ENCODE data around the gene UGT1A5. TPM values are rescaled to one million over a fixed set of nuclear protein-coding genes. Genes with fewer than 3 reads are reported as not detected.

UGT1A5 gene
- total and polyA plus RNA-seq, 2 of the 13 experiments (the other 11 are each of a cell fraction or from before 2014, with no cell fraction given) = not detected

DNA sequence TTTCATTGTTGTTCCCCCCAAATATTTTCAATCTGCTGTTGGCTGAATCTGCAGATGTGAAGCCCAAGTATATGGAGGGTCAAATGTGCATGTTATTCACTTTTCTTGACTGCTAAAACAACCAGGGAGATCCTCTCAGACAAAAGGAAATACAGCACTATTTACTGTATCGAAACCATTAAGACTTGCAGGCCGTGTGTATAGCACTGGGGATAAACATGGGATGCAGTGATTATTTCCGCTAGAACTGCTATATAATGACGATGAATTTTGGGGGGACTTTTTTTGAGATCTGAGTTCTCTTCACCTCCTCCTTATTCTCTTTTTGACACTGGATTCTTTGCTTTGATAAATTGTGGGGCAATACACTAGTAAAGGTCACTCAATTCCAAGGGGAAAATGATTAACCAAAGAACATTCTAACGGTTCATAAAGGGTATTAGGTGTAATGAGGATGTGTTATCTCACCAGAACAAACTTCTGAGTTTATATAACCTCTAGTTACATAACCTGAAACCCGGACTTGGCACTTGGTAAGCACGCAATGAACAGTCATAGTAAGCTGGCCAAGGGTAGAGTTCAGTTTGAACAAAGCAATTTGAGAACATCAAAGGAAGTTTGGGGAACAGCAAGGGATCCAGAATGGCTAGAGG is 43.8 kb downstream of the UGT1A5 start (continued):
- TF ChIP-seq ZBTB39 (CRISPR knock-in tag; IDR thresholded peaks at IDR 0.05) (no peak), MYNN (CRISPR knock-in tag; IDR thresholded peaks at IDR 0.05; ENCODE audit: low read depth) (no peak), NFE2L1 (CRISPR knock-in tag; IDR thresholded peaks at IDR 0.05; ENCODE audit: borderline replicate concordance) (no peak), FOXM1 (CRISPR knock-in tag; IDR thresholded peaks at IDR 0.05) (no peak), HES4 (CRISPR knock-in tag; IDR thresholded peaks at IDR 0.05; ENCODE audit: borderline replicate concordance) (no peak), JUND (CRISPR knock-in tag; IDR thresholded peaks at IDR 0.05) (peak; percentile 66; the same call in 1 of the 2 replicates), ZNF33A (CRISPR knock-in tag; IDR thresholded peaks at IDR 0.05; ENCODE audit: borderline replicate concordance) (no peak), POLR2G (IDR thresholded peaks at IDR 0.05; ENCODE audit: low read depth, low read length) (no peak), ZSCAN29 (CRISPR knock-in tag; conservative IDR thresholded peaks at IDR 0.05) (0 out of 2 replicates have a peak, but pooled peaks have one; percentile 47), AHR (CRISPR knock-in tag; IDR thresholded peaks at IDR 0.05) (peak; percentile 65; the same call in 1 of the 2 replicates), ZNF343 (CRISPR knock-in tag; IDR thresholded peaks at IDR 0.05) (no peak), ZNF205 (CRISPR knock-in tag; IDR thresholded peaks at IDR 0.05) (peak; percentile 89), FOXP4 (CRISPR knock-in tag; IDR thresholded peaks at IDR 0.05) (peak; percentile 92), CERS6 (CRISPR knock-in tag; IDR thresholded peaks at IDR 0.05) (no peak), CAMTA2 (CRISPR knock-in tag; IDR thresholded peaks at IDR 0.05; ENCODE audit: borderline replicate concordance) (no peak), SAP130 (CRISPR knock-in tag; IDR thresholded peaks at IDR 0.05; ENCODE audit: low read depth) (peak; percentile 84), ZNF564 (CRISPR knock-in tag; IDR thresholded peaks at IDR 0.05) (no peak)
- TF ChIP-seq, protein P1, sequence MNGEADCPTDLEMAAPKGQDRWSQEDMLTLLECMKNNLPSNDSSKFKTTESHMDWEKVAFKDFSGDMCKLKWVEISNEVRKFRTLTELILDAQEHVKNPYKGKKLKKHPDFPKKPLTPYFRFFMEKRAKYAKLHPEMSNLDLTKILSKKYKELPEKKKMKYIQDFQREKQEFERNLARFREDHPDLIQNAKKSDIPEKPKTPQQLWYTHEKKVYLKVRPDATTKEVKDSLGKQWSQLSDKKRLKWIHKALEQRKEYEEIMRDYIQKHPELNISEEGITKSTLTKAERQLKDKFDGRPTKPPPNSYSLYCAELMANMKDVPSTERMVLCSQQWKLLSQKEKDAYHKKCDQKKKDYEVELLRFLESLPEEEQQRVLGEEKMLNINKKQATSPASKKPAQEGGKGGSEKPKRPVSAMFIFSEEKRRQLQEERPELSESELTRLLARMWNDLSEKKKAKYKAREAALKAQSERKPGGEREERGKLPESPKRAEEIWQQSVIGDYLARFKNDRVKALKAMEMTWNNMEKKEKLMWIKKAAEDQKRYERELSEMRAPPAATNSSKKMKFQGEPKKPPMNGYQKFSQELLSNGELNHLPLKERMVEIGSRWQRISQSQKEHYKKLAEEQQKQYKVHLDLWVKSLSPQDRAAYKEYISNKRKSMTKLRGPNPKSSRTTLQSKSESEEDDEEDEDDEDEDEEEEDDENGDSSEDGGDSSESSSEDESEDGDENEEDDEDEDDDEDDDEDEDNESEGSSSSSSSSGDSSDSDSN (CRISPR knock-in tag; IDR thresholded peaks at IDR 0.05) = no peak
- TF ChIP-seq, protein P2, sequence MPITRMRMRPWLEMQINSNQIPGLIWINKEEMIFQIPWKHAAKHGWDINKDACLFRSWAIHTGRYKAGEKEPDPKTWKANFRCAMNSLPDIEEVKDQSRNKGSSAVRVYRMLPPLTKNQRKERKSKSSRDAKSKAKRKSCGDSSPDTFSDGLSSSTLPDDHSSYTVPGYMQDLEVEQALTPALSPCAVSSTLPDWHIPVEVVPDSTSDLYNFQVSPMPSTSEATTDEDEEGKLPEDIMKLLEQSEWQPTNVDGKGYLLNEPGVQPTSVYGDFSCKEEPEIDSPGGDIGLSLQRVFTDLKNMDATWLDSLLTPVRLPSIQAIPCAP (CRISPR knock-in tag; IDR thresholded peaks at IDR 0.05; ENCODE audit: low read depth) = no peak
- TF ChIP-seq, protein P3, sequence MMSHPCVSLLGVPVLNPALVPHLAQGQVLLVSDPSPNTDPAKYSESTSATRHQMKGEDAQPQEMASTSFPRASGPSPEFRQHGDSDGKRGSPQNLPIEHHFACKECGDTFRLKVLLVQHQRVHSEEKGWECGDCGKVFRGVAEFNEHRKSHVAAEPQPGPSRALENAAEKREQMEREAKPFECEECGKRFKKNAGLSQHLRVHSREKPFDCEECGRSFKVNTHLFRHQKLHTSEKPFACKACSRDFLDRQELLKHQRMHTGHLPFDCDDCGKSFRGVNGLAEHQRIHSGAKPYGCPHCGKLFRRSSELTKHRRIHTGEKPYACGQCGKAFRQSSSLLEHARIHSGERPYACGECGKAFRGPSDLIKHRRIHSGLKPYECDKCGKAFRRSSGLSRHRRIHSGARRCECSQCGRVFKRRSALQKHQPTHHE (CRISPR knock-in tag; IDR thresholded peaks at IDR 0.05; ENCODE audit: borderline replicate concordance) = peak; percentile 54; the same call in 1 of the 2 replicates

Data from HepG2 (cell line).